GM10847 (cell line): Measurements from ENCODE around the gene QKI.

Source experiments
- POLR2A ChIP-seq: IDR thresholded peaks from 2 replicates; pipeline ENCODE4 v1.6.1; 2011; ENCODE audit not compliant: insufficient read length; ENCODE audit errors: extremely low read depth

Gene QKI

GRCh38 chr6:163617549-163617948 is 203.0 kb downstream of the QKI start:
- TF ChIP-seq POLR2A = no peak

GRCh38 chr6:163620101-163620500 is 205.6 kb downstream of the QKI start:
- TF ChIP-seq POLR2A = no peak

- no peak for TF ChIP-seq POLR2A
Observed at GRCh38 chr6:163620670-163621330, 206.3 kb downstream of the QKI start.

- TF ChIP-seq POLR2A = no peak
Observed at GRCh38 chr6:163625265-163625664, 210.7 kb downstream of the QKI start.

- no peak for TF ChIP-seq POLR2A
Observed at GRCh38 chr6:163626073-163626867, 211.8 kb downstream of the QKI start.

GRCh38 chr6:163627274-163628062 is 212.9 kb downstream of the QKI start:
- no peak for TF ChIP-seq POLR2A
